H1 (cell line): Measurements from ENCODE around the gene SLC39A11.

ENCODE experiments used
- EGR1 ChIP-seq: IDR thresholded peaks from 2 replicates; pipeline ENCODE4 v1.6.1; 2011; ENCODE audit warnings: low read depth, low read length, borderline replicate concordance
- EP300 ChIP-seq, 2 experiments: IDR thresholded peaks; 1 replicate in 1 of 2; 2 replicates in 1 of 2; pipeline ENCODE4 v1.6.1; 2011 to 2012; ENCODE audit warnings: low read depth in 2 of 2, low read length in 2 of 2, mild to moderate bottlenecking in 2 of 2, borderline replicate concordance in 1 of 2, inconsistent platforms in 1 of 2, moderate library complexity in 1 of 2
- TAF7 ChIP-seq: optimal IDR thresholded peaks from 2 replicates; pipeline ENCODE3; 2011; ENCODE audit warnings: low read depth, mild to moderate bottlenecking, inconsistent platforms, low read length, moderate library complexity, borderline replicate concordance
- TF ChIP-seq, protein P1 (sequence below), 3 experiments: IDR thresholded peaks; 1 replicate in 2 of 3; 2 replicates in 1 of 3; pipeline versions ENCODE4 v1.5.1 to v1.6.1; 2011; ENCODE audit warnings: low read length in 3 of 3, mild to moderate bottlenecking in 3 of 3, inconsistent platforms in 2 of 3, low read depth in 1 of 3, moderate library complexity in 1 of 3; ENCODE audit not compliant: insufficient read depth in 1 of 3; ENCODE audit errors: control extremely low read depth in 1 of 3

DNA sequence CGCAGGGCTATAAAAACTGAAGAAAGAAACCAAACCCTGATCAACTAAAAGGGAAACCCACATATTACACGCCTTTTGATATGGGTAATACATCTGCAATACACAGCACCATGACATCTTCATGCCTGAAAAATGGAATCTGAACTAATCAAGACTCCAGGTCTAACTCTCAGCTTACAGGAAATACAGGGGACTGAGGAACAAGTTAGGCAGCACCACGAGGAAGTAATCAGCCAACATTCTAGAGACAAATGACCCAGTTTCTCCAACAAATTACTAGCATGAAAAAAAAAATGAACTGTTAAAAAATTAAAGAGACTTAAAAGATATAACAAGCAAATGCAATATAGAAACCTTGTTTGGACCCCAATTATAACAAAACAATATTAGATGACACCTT lies 9.1 kb downstream of the SLC39A11 start:
- TF ChIP-seq, protein P1, sequence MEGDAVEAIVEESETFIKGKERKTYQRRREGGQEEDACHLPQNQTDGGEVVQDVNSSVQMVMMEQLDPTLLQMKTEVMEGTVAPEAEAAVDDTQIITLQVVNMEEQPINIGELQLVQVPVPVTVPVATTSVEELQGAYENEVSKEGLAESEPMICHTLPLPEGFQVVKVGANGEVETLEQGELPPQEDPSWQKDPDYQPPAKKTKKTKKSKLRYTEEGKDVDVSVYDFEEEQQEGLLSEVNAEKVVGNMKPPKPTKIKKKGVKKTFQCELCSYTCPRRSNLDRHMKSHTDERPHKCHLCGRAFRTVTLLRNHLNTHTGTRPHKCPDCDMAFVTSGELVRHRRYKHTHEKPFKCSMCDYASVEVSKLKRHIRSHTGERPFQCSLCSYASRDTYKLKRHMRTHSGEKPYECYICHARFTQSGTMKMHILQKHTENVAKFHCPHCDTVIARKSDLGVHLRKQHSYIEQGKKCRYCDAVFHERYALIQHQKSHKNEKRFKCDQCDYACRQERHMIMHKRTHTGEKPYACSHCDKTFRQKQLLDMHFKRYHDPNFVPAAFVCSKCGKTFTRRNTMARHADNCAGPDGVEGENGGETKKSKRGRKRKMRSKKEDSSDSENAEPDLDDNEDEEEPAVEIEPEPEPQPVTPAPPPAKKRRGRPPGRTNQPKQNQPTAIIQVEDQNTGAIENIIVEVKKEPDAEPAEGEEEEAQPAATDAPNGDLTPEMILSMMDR (IDR thresholded peaks at IDR 0.05; ENCODE audit: control extremely low read depth in 1 of 3, insufficient read depth in 1 of 3, low read depth in 1 of 3, low read length in 3 of 3) = no peak
- TF ChIP-seq EP300 (IDR thresholded peaks at IDR 0.05; ENCODE audit: borderline replicate concordance in 1 of 2, low read depth in 2 of 2, low read length in 2 of 2) (no peak), TAF7 (no peak), EGR1 (no peak)
